ENCODE measurements around the gene NUP93.
"Not testable (repeated sequence)": the region's sequence is repeated elsewhere in the genome, so short reads cannot be mapped to it uniquely, and the experiment has no call there.

NUP93 gene

DNA sequence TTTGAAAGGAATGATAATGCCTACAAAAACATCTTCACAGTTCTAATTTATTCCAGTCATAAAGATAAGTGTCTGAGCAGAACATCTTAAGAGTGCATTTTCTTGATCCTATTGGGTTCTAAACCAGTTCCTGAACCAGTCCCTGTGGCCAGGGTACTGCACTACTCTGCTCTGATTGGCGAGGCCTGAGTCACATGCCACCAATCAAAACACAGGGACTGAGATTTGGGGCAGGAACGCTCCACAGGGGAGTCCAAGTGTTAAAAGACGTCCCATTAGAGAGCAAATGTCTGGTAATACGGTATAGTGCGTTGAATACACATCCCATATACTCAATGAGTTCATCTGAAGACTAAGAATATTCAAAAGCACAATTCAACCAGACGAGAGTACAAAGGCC is 3.0 kb upstream of the NUP93 start:
- Mint-ChIP-seq H3K27ac (no peak overlapping the region), H3K9me3 (no peaks in the 10 kb centered on the region), H3K36me3 (no peaks in the 10 kb centered on the region), H3K4me3 (no peak overlapping the region), H3K4me1 (peaks cover 14% of the 10 kb centered on the region)
- ATAC-seq (no peak), DNase-seq (ENCODE audit: low spot score in 2 of 2) (no peak)

GRCh38 chr16:56728027-56728426 is 1.9 kb upstream of the NUP93 start:
- H3K4me1 Mint-ChIP-seq: peaks cover 14% of the 10 kb centered on the region
- no peak for DNase-seq (ENCODE audit: low spot score in 2 of 2)
- no peak for ATAC-seq
- H3K4me3 Mint-ChIP-seq: no peak overlapping the region
- H3K27ac Mint-ChIP-seq: no peak overlapping the region
- H3K36me3 Mint-ChIP-seq: no peaks in the 10 kb centered on the region
- no peaks in the 10 kb centered on the region for H3K9me3 Mint-ChIP-seq

DNA sequence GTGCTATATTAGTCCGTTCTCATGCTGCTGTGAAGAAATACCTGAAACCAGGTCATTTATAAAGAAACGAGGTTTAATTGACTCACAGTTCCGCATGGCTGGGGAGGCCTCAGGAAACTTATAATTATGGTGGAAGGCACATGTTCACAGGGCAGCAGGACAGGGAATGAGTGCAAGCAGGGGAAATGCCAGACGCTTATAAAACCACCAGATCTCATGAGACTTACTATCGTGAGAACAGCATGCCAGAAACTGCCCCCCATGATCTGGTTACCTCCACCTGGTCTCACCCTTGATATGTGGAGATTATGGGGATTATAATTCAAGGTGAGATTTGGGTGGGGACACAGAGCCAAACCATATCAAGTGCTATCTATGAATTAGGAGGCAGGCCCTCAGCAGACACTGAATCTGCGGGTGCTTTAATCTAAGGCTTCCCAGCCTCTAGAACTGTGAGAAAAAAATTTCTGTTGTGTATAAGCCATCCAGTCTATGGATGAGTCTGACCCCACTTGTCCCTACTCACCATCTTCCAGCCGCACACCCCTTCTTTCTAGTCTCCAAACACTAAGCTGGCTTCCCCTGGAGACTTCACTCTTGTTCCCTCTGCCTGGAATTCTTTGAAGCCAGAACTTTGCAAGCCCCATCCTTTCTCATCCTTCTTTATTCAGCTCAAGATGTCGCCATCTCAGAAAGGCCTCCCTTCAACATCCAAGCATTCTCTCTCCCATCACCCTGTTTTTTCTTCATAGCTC is 772 bp upstream of the NUP93 start:
- Mint-ChIP-seq H3K27ac (no peak overlapping the region), H3K4me3 (no peak overlapping the region), H3K4me1 (peaks cover 14% of the 10 kb centered on the region), H3K36me3 (no peaks in the 10 kb centered on the region), H3K9me3 (no peaks in the 10 kb centered on the region)
- no peak for DNase-seq (ENCODE audit: low spot score in 2 of 2)
- ATAC-seq: no peak

DNA sequence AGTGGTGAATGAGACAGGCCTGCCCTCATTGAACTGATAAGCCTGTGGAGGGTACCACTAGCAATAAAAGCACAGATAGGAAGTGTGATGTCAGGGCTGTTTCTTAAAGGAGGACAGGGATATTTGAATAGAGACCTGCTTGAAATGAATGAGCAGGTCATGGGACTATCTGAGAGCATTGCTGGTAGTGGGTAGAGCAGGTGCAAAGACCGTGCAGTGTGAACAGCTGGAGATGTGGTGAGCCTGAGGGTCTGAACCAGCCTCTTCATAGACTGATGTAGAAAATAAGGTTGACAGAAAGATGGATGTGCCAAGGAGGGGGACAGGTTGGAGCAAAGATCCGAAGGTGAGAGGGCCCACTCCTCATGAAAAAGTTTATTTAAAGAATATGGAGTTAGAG is 2.4 kb downstream of the NUP93 start:
- Mint-ChIP-seq H3K4me1 (peaks cover 21% of the 10 kb centered on the region), H3K36me3 (peaks cover 4% of the 10 kb centered on the region), H3K4me3 (no peak overlapping the region), H3K9me3 (no peaks in the 10 kb centered on the region), H3K27ac (no peak overlapping the region)
- no peak for ATAC-seq
- peak in 1 of 2 donors; percentile 44 for DNase-seq (ENCODE audit: low spot score in 2 of 2)

GRCh38 chr16:56732832-56733231 is 2.9 kb downstream of the NUP93 start:
- Mint-ChIP-seq H3K36me3 (peaks cover 9% of the 10 kb centered on the region), H3K4me3 (no peak overlapping the region), H3K27ac (no peak overlapping the region), H3K9me3 (no peaks in the 10 kb centered on the region), H3K4me1 (peaks cover 21% of the 10 kb centered on the region)
- DNase-seq (ENCODE audit: low spot score in 2 of 2) (peak in 1 of 2 donors; percentile 44), ATAC-seq (peak; percentile 72)

DNA sequence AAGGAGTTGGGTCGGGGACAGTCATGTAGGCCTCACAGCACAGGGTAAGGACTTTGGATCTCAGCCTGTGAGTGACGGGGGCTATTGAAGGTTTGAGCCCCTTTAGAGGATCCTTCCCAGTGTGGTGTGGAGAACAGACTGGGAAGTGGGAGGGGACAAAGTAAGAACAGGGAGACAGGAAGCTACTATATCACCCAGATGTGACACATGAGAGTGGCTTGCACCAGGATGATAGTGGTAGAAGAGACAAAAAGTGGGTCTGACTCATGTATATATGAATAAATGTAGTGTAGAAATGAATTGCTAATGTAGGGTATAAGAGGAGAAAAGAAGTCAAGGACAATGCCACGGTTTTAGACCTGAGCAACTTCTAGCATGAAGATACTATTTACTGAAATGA is 4.5 kb downstream of the NUP93 start:
- peaks cover 9% of the 10 kb centered on the region for H3K36me3 Mint-ChIP-seq
- ATAC-seq (peak; percentile 30), DNase-seq (ENCODE audit: low spot score in 2 of 2) (peak in 1 of 2 donors; percentile 49)
- peaks cover 12% of the 10 kb centered on the region for H3K4me1 Mint-ChIP-seq
- no peak overlapping the region for H3K27ac Mint-ChIP-seq
- H3K4me3 Mint-ChIP-seq: no peak overlapping the region
- no peaks in the 10 kb centered on the region for H3K9me3 Mint-ChIP-seq

DNA sequence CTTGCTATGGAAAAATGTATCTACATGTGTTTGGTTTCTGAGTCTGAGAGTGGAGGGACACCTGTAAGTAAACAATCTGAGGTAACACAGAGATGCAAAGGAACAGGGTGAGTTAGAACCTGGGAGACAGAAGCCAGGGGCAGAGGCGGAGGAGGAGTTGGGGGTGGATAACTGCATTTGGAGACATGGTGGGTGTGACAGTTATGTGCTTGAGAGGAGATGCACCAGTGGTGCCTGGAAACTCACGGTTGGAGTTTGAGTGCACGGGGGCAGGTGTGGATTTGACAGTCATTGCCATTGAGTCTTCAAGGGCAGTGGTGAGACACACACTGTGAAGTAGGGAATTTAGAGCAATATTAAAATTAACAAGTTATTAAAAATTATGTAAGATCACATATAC is 6.5 kb downstream of the NUP93 start:
- Mint-ChIP-seq H3K9me3 (no peaks in the 10 kb centered on the region), H3K4me1 (peaks cover 8% of the 10 kb centered on the region), H3K36me3 (peaks cover 9% of the 10 kb centered on the region), H3K4me3 (no peak overlapping the region), H3K27ac (peak overlapping the region; percentile 6)
- no peak for DNase-seq (ENCODE audit: low spot score in 2 of 2)
- no peak for ATAC-seq

DNA sequence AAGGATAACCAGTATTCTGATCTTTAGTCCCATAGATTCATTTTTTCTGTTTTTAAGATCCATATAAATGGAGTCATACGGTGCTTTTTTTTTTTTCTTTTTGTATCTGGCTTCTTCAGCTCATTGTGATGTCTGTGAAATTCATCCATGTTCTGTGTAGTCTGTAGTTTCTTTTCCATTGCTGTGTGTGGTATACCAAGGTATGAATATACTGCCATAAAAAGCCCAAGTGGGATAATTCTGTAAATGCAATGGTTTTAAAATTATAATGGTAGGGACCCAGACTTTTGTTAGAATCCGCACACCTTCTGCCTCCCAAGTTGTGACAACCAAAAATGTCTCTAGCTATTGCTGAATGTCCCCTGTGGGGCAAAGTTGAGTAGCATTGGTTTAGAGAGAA is 7.6 kb downstream of the NUP93 start:
- Mint-ChIP-seq H3K27ac (peak overlapping the region; percentile 23), H3K4me3 (no peak overlapping the region), H3K9me3 (no peaks in the 10 kb centered on the region), H3K4me1 (peaks cover 18% of the 10 kb centered on the region), H3K36me3 (peaks cover 9% of the 10 kb centered on the region)
- ATAC-seq: no peak
- no peak for DNase-seq (ENCODE audit: low spot score in 2 of 2)

GRCh38 chr16:56738221-56738620 is 8.3 kb downstream of the NUP93 start:
- peaks cover 21% of the 10 kb centered on the region for H3K4me1 Mint-ChIP-seq
- no peaks in the 10 kb centered on the region for H3K9me3 Mint-ChIP-seq
- ATAC-seq: no peak
- peaks cover 9% of the 10 kb centered on the region for H3K36me3 Mint-ChIP-seq
- no peak for DNase-seq (ENCODE audit: low spot score in 2 of 2)
- H3K27ac Mint-ChIP-seq: no peak overlapping the region
- no peak overlapping the region for H3K4me3 Mint-ChIP-seq

- H3K27ac Mint-ChIP-seq; H3K36me3 Mint-ChIP-seq; ATAC-seq; DNase-seq (ENCODE audit: low spot score in 2 of 2); H3K4me3 Mint-ChIP-seq; H3K9me3 Mint-ChIP-seq: not testable (repeated sequence)
- H3K4me1 Mint-ChIP-seq: peaks cover 28% of the 10 kb centered on the region
Observed at GRCh38 chr16:56739378-56739777, 9.4 kb downstream of the NUP93 start.

DNA sequence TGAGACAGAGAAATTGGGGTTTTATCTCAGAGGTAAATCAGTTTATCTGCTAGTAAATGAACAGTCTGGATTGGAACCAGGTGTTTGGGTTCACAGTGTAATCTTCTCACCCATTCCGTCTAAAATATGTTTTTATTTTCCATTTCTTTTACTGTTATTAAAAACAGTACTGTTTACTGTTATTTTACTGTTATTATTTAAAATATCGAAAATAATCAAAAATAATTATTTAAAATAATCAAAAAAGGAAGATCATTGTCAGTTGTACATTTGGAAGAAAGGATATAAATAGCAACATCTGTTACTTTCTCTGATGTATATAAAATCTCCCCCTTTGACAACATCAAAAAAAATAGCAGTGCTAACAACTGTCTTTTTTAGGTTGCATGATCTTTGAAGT is 11.5 kb downstream of the NUP93 start:
- no peak overlapping the region for H3K4me3 Mint-ChIP-seq
- H3K4me1 Mint-ChIP-seq: peaks cover 38% of the 10 kb centered on the region
- no peak overlapping the region for H3K27ac Mint-ChIP-seq
- ATAC-seq (no peak), DNase-seq (ENCODE audit: low spot score in 2 of 2) (no peak)
- no peaks in the 10 kb centered on the region for H3K9me3 Mint-ChIP-seq
- H3K36me3 Mint-ChIP-seq: peaks cover 5% of the 10 kb centered on the region

DNA sequence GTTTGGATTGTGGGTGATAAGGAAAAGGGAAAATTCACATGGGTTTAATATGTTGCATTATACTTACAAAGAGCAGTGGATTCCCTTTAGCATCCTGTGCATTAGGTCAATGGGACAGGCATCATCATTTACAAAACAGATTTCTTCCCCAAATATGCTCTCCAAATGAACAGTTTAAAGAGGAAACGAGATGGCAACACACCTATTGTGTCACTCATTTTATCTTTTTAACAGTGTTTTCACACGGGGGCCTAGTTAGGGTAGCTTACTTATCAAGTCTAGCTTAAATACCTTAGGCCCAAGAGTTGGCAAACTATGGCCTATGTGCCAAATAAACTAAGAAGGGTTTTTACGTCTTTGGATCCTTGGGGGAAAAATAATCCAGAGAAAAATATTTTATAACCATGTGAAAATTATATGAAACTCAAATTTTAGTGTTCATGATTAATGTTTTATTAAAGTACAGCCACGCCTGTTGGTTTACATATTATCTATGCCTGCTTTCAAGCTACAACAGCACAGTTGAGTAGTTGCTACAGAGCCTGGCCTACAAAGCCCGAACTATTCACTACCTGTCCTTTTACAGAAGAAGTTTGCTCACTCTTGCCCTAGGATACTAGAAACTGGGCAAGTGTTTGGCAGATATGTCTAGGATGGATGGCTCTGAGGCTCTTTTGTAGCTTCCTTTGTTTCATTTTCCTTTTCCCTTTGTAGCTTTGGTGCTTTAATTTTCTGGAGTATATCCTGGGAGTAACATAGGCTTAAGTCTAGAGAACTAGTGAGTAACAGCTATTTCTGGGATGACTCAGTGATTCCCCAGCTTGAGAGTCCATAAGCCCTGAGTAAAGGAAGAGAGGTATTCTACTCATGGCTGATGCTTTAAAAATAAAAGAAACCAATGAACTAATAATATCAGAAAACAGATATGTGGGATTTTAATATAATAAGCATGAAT is 12.4 kb downstream of the NUP93 start:
- Mint-ChIP-seq H3K27ac (peak overlapping the region; percentile 32), H3K4me1 (peaks cover 36% of the 10 kb centered on the region), H3K4me3 (no peak overlapping the region), H3K9me3 (no peaks in the 10 kb centered on the region), H3K36me3 (peaks cover 8% of the 10 kb centered on the region)
- DNase-seq (ENCODE audit: low spot score in 2 of 2) (no peak), ATAC-seq (peak; percentile 55)

DNA sequence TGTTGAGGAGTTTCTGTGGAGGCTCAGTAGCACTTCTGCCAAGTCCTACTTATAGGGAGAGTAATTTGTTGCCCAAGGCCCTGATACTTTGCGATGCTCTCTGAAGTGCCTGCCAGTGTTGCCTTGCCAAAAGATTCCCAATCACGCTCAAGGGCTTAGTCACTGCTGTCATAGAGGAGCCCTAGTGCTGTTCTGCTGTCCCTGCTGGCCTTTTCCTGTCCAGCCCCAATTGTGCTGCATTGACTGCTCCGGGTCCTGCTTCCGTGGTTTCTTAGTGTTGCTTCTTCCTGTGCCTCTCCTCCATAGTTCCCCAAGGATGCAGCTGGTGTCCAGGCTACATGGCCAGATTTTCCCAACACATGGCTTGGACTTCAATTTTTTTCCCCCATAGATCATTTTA is 13.9 kb downstream of the NUP93 start:
- Mint-ChIP-seq H3K27ac (no peak overlapping the region), H3K36me3 (peaks cover 15% of the 10 kb centered on the region), H3K4me1 (peaks cover 50% of the 10 kb centered on the region), H3K4me3 (no peak overlapping the region), H3K9me3 (no peaks in the 10 kb centered on the region)
- ATAC-seq: no peak
- no peak for DNase-seq (ENCODE audit: low spot score in 2 of 2)

DNA sequence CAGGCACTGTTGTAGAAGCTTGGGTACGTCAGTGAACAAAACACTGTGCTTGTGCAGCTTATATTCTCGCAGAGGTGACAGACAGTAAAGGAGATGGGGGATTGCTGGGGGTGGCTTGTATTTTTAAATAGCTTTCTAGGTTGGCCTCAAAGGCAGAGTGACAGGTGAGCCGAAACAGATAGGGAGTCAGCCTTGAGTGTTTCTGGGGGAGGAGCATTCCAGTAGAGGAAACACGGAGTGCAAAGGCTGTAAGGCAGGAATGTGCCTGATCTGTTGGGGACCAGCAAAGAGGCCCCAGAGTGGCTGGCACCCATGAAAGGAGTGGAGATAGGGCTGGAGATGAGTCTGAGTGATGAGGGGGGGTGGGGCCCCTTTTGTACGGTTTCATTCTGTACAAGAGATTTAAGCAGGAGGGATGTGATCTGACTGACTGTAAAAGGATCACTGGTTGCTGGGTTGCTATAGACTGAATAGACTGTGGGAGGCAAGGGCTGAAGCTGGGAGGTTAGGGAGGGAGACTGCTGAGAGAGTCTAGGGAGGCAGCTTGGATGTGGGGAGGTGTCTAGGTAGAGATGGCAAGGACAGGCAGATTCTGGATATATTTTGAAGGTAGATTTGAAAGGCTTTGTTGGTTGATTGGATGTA is 15.2 kb downstream of the NUP93 start:
- ATAC-seq (no peak), DNase-seq (ENCODE audit: low spot score in 2 of 2) (no peak)
- H3K27ac Mint-ChIP-seq: no peak overlapping the region
- peaks cover 59% of the 10 kb centered on the region for H3K4me1 Mint-ChIP-seq
- H3K4me3 Mint-ChIP-seq: no peak overlapping the region
- no peaks in the 10 kb centered on the region for H3K9me3 Mint-ChIP-seq
- H3K36me3 Mint-ChIP-seq: peaks cover 28% of the 10 kb centered on the region

- no peaks in the 10 kb centered on the region for H3K9me3 Mint-ChIP-seq
- no peak for ATAC-seq
- peaks cover 49% of the 10 kb centered on the region for H3K4me1 Mint-ChIP-seq
- H3K4me3 Mint-ChIP-seq: no peak overlapping the region
- peak overlapping the region; percentile 84 for H3K27ac Mint-ChIP-seq
- H3K36me3 Mint-ChIP-seq: peaks cover 37% of the 10 kb centered on the region
- DNase-seq (ENCODE audit: low spot score in 2 of 2): no peak
Observed at GRCh38 chr16:56747486-56748045, 17.6 kb downstream of the NUP93 start.

Data from stimulated activated effector memory CD8-positive, alpha-beta T cell treated with anti-CD3 and anti-CD28 coated beads, Interleukin-12 subunit alpha, Interleukin-12 subunit beta, amount 100 ng/mL, for 72 hours (primary cell).